RPMI8226 (cell line): ENCODE data around the gene EHMT2.
A peak's percentile ranks its signal among the peaks of the same experiment; 100 is the strongest.

Experiments
- DNase-seq: peaks from one replicate; pipeline ENCODE4 v3.0.0-alpha.2; 2015

Gene EHMT2

DNA sequence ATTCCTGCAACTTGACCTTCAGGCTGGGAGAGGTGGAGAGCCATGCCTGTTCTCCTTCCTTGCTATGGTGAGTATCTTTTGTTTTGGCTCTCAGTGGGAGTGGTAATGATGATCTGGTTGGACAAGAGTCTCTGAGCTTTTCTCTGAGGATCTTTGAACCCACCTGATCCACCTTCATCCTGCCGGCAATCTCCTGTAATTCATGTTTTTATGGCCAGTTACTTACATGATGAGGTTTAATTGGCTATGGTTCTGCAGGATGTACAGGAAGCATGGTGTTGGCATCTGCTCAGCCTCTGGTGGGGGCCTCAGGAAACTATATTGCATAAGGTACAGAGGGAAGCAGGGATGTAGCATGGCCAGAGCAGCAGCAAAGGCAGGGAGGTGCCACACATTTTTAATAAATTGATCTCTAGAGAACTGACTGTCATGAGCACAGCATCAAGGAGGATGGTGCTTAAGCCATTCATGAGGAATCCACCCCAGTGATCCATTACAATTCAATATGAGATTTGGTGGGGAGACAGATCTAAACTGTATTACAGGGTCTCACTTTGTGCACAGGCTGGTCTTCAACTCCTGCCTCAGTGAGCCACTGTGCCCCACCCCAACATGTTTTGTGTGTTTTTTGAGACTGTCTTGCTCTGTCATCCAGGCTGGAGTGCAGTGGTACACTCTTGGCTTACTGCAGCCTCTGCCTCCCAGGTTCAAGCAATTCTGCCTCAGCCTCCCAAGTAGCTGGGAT, 60.0 kb downstream of the EHMT2 start:
- DNase-seq: no peak

DNA sequence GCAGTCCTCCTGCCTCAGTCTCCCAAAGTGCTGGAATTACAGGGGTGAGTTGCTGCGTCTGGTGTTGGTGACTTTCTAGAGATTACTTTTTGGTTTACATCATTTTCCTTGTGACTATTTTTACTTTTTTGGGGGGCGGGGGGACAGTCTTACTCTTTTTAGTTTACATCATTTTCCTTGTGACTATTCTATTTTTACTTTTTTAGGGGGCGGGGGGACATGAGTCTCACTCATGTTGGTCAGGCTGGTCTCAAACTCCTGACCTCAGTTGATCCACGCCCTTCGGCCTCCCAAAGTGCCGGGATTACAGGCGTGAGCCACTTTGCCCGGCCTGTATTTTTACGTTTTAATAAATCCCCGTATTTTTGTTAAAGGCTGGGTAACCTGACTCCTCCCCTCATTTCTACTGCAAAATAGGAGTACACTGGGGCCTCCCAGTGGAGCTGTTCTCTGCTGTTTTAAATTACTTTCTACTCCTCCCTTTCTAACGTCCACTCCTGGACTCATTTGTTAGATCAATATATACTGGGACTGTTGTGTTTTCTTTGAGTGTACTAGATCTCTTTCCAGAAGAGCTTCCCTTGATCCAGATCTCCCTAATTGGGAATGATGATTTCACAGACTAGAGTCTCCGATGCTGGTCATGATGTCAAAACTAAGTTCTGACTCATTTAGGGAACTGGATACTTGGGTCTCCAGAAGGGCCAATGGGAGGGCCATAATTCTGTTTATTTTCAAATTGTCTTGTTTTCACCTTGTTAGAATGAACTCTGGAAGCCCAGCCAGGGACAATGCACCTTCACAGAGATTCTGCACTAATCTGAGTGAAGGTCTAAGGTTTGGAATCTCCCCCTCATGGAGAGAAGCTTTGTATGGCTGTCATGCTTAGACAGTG, 60.8 kb downstream of the EHMT2 start:
- DNase-seq: peak; percentile 41

DNA sequence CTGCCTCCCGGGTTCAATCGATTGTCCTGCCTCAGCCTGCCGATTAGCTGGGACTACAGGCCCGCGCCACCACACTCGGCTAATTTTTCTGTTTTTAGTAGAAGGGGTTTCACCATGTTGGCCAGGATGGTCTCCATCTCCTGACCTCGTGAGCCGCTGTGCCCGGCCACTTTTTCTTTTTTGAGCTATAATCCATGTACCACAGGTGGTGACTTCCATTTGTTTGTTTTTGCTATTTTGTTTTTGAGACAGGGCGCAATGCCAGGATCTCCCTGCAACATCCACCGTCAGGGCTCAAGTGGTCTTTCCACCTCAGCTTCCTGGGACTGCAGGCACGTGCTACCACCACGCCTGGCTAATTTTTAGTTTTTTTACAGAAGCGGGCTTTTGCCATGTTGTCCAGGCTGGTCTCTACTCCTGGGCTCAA, 61.4 kb downstream of the EHMT2 start:
- no peak for DNase-seq

DNA sequence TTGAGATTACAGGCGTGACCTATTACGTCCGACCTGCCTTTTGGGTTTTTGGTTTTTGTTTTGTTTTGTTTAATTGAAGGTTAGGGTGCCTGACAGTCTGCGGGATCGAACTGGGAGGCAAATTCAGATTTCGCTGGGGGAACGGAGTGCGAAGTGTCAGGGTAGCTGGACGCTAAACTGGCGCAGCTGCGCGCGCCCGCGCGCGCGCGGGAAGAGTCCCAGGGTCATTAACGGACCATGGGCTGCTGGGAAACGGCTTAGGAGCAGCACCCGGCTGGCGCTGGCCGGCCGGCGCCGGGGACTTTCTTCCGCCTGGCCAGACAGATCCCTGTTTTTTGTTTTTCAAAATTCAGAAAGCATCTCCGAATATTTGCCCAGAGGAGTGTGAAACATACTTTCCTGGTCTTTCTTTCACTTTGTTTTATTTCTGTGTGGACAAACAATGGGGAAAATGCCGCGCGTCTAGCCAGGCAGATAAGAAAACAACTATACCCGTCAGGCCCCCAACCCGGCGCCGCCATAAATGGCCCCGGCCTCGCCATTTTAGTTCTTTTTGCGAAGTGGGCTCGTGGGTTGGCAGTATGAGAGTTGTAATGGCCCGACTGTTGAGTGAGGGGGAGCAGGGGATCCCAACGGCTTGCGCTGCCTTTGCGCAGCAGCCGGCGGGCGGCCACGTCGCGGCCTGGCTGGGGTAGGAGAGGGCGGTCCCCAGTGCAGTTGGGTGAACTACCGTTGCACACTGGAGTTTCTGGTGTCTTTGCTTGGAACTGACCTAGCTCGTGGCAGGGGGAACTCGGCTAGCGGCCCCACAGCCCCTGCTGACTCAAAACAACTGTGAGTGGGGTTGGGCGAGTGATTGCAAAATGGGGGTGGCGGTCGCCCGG, 62.9 kb downstream of the EHMT2 start:
- DNase-seq: peak; percentile 92

DNA sequence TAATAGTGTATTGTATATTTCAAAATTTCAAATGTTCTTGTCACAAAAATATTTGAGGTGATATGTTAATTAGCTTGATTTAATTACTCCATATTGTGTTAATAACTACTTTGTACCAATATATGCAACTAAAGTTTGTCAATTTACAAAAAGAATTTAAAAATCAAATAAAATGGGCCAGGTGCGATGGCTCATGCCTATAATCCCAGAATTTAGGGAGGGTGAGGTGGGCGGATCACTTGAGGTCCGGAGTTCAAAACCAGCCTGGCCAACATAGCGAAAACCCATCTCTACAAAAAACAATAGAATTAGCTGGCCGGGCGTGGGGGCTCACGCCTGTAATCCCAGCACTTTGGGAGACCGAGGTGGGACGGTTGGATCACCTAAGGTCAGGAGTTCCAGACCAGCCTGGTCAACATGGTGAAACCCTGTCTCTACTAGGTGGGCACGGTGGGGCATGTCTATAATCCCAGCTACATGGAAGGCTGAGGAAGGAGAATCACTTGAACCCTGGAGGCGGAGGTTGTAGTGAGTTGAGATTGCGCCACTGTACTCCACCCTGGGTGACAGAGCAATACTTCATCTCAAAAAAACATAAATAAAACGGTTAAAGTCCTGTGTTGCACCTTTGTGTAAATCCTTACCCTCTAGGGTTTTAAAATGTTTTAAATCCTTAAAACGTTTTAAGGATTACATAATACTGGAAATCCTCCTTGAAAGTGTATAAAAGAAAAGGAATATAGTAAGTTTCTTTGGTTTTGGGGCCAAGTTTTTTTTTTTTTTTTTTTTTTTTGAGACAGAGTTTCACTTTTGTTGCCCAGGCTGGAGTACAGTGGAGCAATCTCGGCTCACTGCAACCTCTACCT, 65.9 kb downstream of the EHMT2 start:
- no peak for DNase-seq

DNA sequence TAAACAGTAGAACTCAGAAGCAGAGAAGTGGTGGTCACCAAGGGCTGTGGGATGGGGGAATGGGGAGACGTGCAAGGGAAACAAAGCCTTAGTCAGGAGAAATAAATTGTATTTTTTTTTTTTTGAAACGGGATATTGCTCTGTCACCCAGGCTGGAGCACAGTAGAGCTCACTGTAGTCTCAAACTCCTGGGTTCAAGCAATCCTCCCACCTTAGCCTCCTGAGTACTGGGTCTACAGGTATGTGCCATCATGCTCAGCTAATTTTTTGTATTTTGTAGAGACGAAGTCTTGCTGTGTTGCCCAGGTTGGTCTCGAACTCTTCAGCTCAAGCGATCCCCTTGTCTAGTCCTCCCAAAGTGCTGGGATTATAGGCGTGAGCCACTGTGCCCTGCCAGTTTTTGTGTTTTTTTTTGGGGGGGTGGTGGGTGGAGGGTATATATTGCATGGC, 66.6 kb downstream of the EHMT2 start:
- DNase-seq: peak; percentile 19
